Fibroblast of skin of left quadriceps (primary cell): ENCODE measurements around the gene TMTC4.
"Not testable (repeated sequence)": the region's sequence is repeated elsewhere in the genome, so short reads cannot be mapped to it uniquely, and the experiment has no call there.

Experiments
- DNase-seq, 2 experiments: peaks; one replicate each; pipeline ENCODE4 v3.0.0-alpha.2; 2013; ENCODE audit warnings: low read depth in 2 of 2

TMTC4 gene

GRCh38 chr13:100627120-100627519, 47.5 kb downstream of the TMTC4 start:
- DNase-seq, result no peak

- DNase-seq, result no peak
These were observed 49.1 kb downstream of the TMTC4 start for GRCh38 chr13:100625447-100625846.

GRCh38 chr13:100620792-100621191, 53.8 kb downstream of the TMTC4 start:
- no peak for DNase-seq

GRCh38 chr13:100619940-100620339, 54.7 kb downstream of the TMTC4 start:
- no peak for DNase-seq

GRCh38 chr13:100618897-100619296, 55.7 kb downstream of the TMTC4 start:
- not testable (repeated sequence) for DNase-seq

- DNase-seq, result no peak
These were observed 61.6 kb downstream of the TMTC4 start for GRCh38 chr13:100613031-100613430.

GRCh38 chr13:100611678-100612492, 62.7 kb downstream of the TMTC4 start:
- no peak for DNase-seq

- DNase-seq, result no peak
These were observed 63.9 kb downstream of the TMTC4 start for GRCh38 chr13:100610391-100611347.

- DNase-seq, result no peak
These were observed 65.7 kb downstream of the TMTC4 start for GRCh38 chr13:100608906-100609305.

GRCh38 chr13:100608489-100608888, 66.1 kb downstream of the TMTC4 start:
- DNase-seq, result no peak

GRCh38 chr13:100604918-100605710, 69.5 kb downstream of the TMTC4 start:
- DNase-seq, result no peak

GRCh38 chr13:100602493-100603111, 72.0 kb downstream of the TMTC4 start:
- DNase-seq, result no peak

GRCh38 chr13:100601716-100602115, 72.9 kb downstream of the TMTC4 start:
- no peak for DNase-seq

GRCh38 chr13:100600915-100601314, 73.7 kb downstream of the TMTC4 start:
- DNase-seq, result no peak

- no peak for DNase-seq
These were observed 74.1 kb downstream of the TMTC4 start for GRCh38 chr13:100600461-100600860.

GRCh38 chr13:100597253-100597652, 77.3 kb downstream of the TMTC4 start:
- DNase-seq, result no peak

- no peak for DNase-seq
These were observed 78.1 kb downstream of the TMTC4 start for GRCh38 chr13:100596516-100596915.

GRCh38 chr13:100594731-100595130, 79.9 kb downstream of the TMTC4 start:
- DNase-seq, result no peak

GRCh38 chr13:100594255-100594654, 80.3 kb downstream of the TMTC4 start:
- no peak for DNase-seq

GRCh38 chr13:100589178-100589725, 85.3 kb downstream of the TMTC4 start:
- no peak for DNase-seq
